Measurements from ENCODE around the gene UBXN10.

DNA sequence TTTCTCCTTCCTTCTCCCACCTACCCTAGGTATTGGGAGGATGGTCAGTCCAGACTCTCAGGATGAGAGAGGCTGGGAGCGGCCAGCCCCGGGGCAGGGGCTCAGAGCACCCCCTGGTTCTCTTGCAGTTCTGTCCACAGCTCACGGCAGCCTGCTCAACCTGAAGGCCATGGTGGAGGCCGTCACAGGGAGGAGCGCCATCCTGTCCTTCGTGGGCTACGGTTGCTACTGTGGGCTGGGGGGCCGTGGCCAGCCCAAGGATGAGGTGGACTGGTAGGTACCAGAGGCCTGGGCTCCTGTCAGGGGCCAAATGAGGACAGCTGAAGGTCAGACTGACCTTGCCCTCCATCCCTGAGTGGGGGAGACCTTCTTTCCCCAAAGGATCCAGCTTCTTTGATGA lies 42.6 kb upstream of the UBXN10 start:
- TF ChIP-seq POLR2A (IDR thresholded peaks at IDR 0.05), result no peak
- TF ChIP-seq, protein P1, sequence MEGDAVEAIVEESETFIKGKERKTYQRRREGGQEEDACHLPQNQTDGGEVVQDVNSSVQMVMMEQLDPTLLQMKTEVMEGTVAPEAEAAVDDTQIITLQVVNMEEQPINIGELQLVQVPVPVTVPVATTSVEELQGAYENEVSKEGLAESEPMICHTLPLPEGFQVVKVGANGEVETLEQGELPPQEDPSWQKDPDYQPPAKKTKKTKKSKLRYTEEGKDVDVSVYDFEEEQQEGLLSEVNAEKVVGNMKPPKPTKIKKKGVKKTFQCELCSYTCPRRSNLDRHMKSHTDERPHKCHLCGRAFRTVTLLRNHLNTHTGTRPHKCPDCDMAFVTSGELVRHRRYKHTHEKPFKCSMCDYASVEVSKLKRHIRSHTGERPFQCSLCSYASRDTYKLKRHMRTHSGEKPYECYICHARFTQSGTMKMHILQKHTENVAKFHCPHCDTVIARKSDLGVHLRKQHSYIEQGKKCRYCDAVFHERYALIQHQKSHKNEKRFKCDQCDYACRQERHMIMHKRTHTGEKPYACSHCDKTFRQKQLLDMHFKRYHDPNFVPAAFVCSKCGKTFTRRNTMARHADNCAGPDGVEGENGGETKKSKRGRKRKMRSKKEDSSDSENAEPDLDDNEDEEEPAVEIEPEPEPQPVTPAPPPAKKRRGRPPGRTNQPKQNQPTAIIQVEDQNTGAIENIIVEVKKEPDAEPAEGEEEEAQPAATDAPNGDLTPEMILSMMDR (IDR thresholded peaks at IDR 0.05), result no peak
